Left lobe of liver (tissue), 2 donors: ENCODE data around the gene BEST3. TPM values are rescaled to one million over a fixed set of nuclear protein-coding genes. Genes with fewer than 3 reads are reported as not detected.
"Not testable (repeated sequence)": the region's sequence is repeated elsewhere in the genome, so short reads cannot be mapped to it uniquely, and the experiment has no call there.

Experiments
- ATAC-seq: fragments of 200-7000 bp; cut with Tn5 transposase; one replicate; pipeline ENCODE4 v1.9.1; 2020; ENCODE audit warnings: mild to moderate bottlenecking, moderate library complexity
- DNase-seq: peaks from one replicate; pipeline ENCODE4 v3.0.0-alpha.2; 2020; ENCODE audit warnings: low spot score
- total RNA-seq: library from RNA; stranded (reverse); gene quantifications from one replicate; pipeline ENCODE4 v1.2.1, GENCODE V29; 2021
- donor health status: DM: no; HTN: no; CAD: no; lungs with moderate emphysema.
- donor health status: DM: no; HTN: yes; CAD: no.

The BEST3 gene
- total RNA-seq, 1 donor from 2014 or later: not detected

- ATAC-seq (no peak), DNase-seq (no peak)
Observed at GRCh38 chr12:69610126-69610525, 89.0 kb downstream of the BEST3 start.

- ATAC-seq (no peak), DNase-seq (no peak)
Observed at GRCh38 chr12:69608114-69608513, 91.0 kb downstream of the BEST3 start.

GRCh38 chr12:69604275-69604674 is 94.8 kb downstream of the BEST3 start:
- not testable (repeated sequence) for ATAC-seq, DNase-seq

Other genes with a start within 250 kb of the BEST3 start
- 15.2 TPM for gene FRS2, start 228.9 kb downstream of the BEST3 start, total RNA-seq
- 33.4 TPM for gene CCT2, start 113.8 kb downstream of the BEST3 start, total RNA-seq
- not detected for gene LRRC10, start 88.4 kb downstream of the BEST3 start, total RNA-seq
- gene RAB3IP, start 39.6 kb upstream of the BEST3 start, total RNA-seq: 13.1 TPM
- 0.08 TPM for gene MYRFL, start 125.9 kb upstream of the BEST3 start, total RNA-seq